HL-60 (cell line): ENCODE measurements around the gene SMC1B.

Experiments
- DNase-seq, 2 experiments: peaks; one replicate each; pipeline ENCODE4 v3.0.0-alpha.2; 2010 to 2020; ENCODE audit warnings: low read depth in 1 of 2, low spot score in 1 of 2
- H3K27ac ChIP-seq: fragments of 250-450 bp; sonication (Bioruptor Pico); replicated peaks from 2 replicates; pipeline ENCODE4 v1.5.1; 2020; ENCODE audit warnings: mild to moderate bottlenecking, moderate library complexity
- H3K27me3 ChIP-seq: fragments of 250-450 bp; sonication (Bioruptor Pico); 2 replicates; pipeline ENCODE4 v1.5.1; 2021; ENCODE audit warnings: mild to moderate bottlenecking, moderate library complexity; ENCODE audit not compliant: insufficient read depth, poor library complexity, severe bottlenecking
- H3K4me3 ChIP-seq: replicated peaks from 2 replicates; pipeline ENCODE4 v1.5.1; 2011; ENCODE audit warnings: mild to moderate bottlenecking, control low read depth, low read length; ENCODE audit not compliant: insufficient read depth
- GABPA ChIP-seq: IDR thresholded peaks from 2 replicates; pipeline ENCODE4 v1.6.1; 2012; ENCODE audit warnings: low read depth
- POLR2AphosphoS5 ChIP-seq: IDR thresholded peaks from 2 replicates; pipeline ENCODE4 v1.6.1; 2012; ENCODE audit warnings: low read depth
- SPI1 ChIP-seq: IDR thresholded peaks from 2 replicates; pipeline ENCODE4 v1.6.1; 2012; ENCODE audit warnings: low read depth, mild to moderate bottlenecking, borderline replicate concordance
- TF ChIP-seq, protein P1 (sequence below): IDR thresholded peaks from 2 replicates; pipeline ENCODE4 v1.6.1; 2012; ENCODE audit warnings: low read depth; ENCODE audit not compliant: insufficient replicate concordance
- TF ChIP-seq, protein P2 (sequence below): IDR thresholded peaks from one replicate; pipeline ENCODE4 v1.5.1; 2011; ENCODE audit warnings: low read length, control low read depth, inconsistent platforms; ENCODE audit not compliant: insufficient read depth

SMC1B gene

DNA sequence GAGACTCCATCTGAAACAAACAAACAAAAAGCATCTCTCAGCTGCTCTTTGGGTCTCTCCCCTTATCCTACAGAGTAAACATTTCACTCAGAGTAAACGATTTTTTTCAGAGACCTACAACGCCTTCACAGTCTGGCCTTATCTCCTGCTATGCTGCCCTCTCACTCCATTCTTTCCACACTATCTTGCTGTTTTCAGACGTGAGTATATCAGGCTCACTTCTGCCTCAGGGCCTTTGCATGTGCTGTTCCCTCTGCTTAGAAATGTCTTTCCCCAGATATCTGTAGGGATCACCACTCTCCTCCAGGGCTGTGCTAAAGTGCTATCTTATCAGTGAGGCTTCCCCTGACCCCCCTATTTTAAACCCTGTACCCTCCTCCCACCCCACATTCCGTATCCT is 6.6 kb upstream of the SMC1B start:
- Histone ChIP-seq H3K4me3 (no peak overlapping the region), H3K27ac (no peak overlapping the region), H3K27me3 (no peaks in the 10 kb centered on the region)
- DNase-seq: no peak
- TF ChIP-seq, protein P1, sequence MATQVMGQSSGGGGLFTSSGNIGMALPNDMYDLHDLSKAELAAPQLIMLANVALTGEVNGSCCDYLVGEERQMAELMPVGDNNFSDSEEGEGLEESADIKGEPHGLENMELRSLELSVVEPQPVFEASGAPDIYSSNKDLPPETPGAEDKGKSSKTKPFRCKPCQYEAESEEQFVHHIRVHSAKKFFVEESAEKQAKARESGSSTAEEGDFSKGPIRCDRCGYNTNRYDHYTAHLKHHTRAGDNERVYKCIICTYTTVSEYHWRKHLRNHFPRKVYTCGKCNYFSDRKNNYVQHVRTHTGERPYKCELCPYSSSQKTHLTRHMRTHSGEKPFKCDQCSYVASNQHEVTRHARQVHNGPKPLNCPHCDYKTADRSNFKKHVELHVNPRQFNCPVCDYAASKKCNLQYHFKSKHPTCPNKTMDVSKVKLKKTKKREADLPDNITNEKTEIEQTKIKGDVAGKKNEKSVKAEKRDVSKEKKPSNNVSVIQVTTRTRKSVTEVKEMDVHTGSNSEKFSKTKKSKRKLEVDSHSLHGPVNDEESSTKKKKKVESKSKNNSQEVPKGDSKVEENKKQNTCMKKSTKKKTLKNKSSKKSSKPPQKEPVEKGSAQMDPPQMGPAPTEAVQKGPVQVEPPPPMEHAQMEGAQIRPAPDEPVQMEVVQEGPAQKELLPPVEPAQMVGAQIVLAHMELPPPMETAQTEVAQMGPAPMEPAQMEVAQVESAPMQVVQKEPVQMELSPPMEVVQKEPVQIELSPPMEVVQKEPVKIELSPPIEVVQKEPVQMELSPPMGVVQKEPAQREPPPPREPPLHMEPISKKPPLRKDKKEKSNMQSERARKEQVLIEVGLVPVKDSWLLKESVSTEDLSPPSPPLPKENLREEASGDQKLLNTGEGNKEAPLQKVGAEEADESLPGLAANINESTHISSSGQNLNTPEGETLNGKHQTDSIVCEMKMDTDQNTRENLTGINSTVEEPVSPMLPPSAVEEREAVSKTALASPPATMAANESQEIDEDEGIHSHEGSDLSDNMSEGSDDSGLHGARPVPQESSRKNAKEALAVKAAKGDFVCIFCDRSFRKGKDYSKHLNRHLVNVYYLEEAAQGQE: no peak
- TF ChIP-seq POLR2AphosphoS5 (no peak), GABPA (no peak), SPI1 (no peak)
- TF ChIP-seq, protein P2, sequence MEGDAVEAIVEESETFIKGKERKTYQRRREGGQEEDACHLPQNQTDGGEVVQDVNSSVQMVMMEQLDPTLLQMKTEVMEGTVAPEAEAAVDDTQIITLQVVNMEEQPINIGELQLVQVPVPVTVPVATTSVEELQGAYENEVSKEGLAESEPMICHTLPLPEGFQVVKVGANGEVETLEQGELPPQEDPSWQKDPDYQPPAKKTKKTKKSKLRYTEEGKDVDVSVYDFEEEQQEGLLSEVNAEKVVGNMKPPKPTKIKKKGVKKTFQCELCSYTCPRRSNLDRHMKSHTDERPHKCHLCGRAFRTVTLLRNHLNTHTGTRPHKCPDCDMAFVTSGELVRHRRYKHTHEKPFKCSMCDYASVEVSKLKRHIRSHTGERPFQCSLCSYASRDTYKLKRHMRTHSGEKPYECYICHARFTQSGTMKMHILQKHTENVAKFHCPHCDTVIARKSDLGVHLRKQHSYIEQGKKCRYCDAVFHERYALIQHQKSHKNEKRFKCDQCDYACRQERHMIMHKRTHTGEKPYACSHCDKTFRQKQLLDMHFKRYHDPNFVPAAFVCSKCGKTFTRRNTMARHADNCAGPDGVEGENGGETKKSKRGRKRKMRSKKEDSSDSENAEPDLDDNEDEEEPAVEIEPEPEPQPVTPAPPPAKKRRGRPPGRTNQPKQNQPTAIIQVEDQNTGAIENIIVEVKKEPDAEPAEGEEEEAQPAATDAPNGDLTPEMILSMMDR: no peak

GRCh38 chr22:45418770-45419138 is 5.4 kb upstream of the SMC1B start:
- Histone ChIP-seq H3K27ac (no peak overlapping the region), H3K27me3 (no peaks in the 10 kb centered on the region), H3K4me3 (no peak overlapping the region)
- no peak for TF ChIP-seq GABPA
- TF ChIP-seq, protein P1: no peak
- TF ChIP-seq, protein P2: no peak
- no peak for TF ChIP-seq POLR2AphosphoS5
- no peak for TF ChIP-seq SPI1
- DNase-seq: no peak

GRCh38 chr22:45418056-45418769 is 4.8 kb upstream of the SMC1B start:
- no peak overlapping the region for H3K27ac ChIP-seq
- TF ChIP-seq GABPA (no peak), POLR2AphosphoS5 (no peak), SPI1 (no peak)
- TF ChIP-seq, protein P1: no peak
- TF ChIP-seq, protein P2: no peak
- H3K4me3 ChIP-seq: no peak overlapping the region
- no peak for DNase-seq
- H3K27me3 ChIP-seq: no peaks in the 10 kb centered on the region
